Measurements from ENCODE around the gene PMFBP1.

DNA sequence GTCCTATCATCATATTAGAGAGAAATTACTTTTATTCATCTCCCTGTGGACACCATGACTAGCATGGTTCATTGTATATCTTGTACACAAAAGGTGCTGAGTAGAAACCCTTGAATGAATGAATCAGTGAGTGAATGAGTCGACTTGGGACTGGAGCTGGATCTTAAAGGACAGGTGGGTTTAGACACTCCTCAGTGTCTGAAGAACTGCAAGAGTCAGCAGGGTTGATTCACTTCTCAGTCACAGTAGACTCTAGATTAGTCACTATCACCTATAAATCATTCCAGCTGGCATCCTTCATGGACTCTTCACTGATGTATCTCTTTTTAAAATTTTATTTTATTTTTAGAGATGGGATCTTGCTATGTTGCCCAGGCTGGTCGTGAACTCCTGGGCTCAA, 30.1 kb upstream of the PMFBP1 start:
- no peak for TF ChIP-seq GATA3 (IDR thresholded peaks at IDR 0.05; ENCODE audit: low read depth, low read length)
- TF ChIP-seq GATA2 (IDR thresholded peaks at IDR 0.05; ENCODE audit: low read depth, low read length), result no peak
